Lung (tissue), 10 donors: Measurements from ENCODE around the gene SPDYE17. TPM values are rescaled to one million over a fixed set of nuclear protein-coding genes. Genes with fewer than 3 reads are reported as not detected.
"Not testable (repeated sequence)": the region's sequence is repeated elsewhere in the genome, so short reads cannot be mapped to it uniquely, and the experiment has no call there.

Source experiments
- ATAC-seq: fragments of 200-7000 bp; cut with Tn5 transposase; one replicate; pipeline ENCODE4 v1.9.1; 2020; ENCODE audit warnings: moderate number of reproducible peaks; ENCODE audit not compliant: insufficient read depth, low FRiP score
- DNase-seq, 3 donors: peaks; one replicate each; pipeline ENCODE4 v3.0.0-alpha.2; 2013 to 2017
- H3K27ac ChIP-seq, 2 donors: one replicate each; pipeline ENCODE4 v1.5.1; 2013; ENCODE audit warnings: mild to moderate bottlenecking in 2 of 2, moderate library complexity in 2 of 2, control low read depth in 1 of 2, inconsistent platforms in 1 of 2, low read depth in 1 of 2, low read length in 1 of 2
- H3K27me3 ChIP-seq, 3 donors: one replicate each; pipeline ENCODE4 v1.5.1; 2013; ENCODE audit warnings: low read length in 2 of 3; ENCODE audit not compliant: control insufficient read depth in 3 of 3, insufficient read depth in 3 of 3
- H3K36me3 ChIP-seq, 4 donors: one replicate each; pipeline ENCODE4 v1.5.1; 2013; ENCODE audit warnings: low read length in 4 of 4, mild to moderate bottlenecking in 1 of 4, moderate library complexity in 1 of 4; ENCODE audit not compliant: control insufficient read depth in 4 of 4, insufficient read depth in 4 of 4
- H3K4me1 ChIP-seq, 5 donors: one replicate each; pipeline ENCODE4 v1.5.1; 2013; ENCODE audit warnings: low read length in 5 of 5, mild to moderate bottlenecking in 2 of 5, moderate library complexity in 1 of 5; ENCODE audit not compliant: control insufficient read depth in 5 of 5, insufficient read depth in 5 of 5
- H3K4me3 ChIP-seq: one replicate; pipeline ENCODE4 v1.5.1; 2013; ENCODE audit warnings: mild to moderate bottlenecking, control low read depth, moderate library complexity
- H3K9ac ChIP-seq, 2 donors: one replicate each; pipeline ENCODE4 v1.5.1; 2013; ENCODE audit warnings: low read length in 2 of 2, control low read depth in 1 of 2; ENCODE audit not compliant: insufficient read depth in 1 of 2
- H3K9me3 ChIP-seq, 4 donors: one replicate each; pipeline ENCODE4 v1.5.1; 2013; ENCODE audit warnings: low read length in 3 of 4, mild to moderate bottlenecking in 1 of 4, moderate library complexity in 1 of 4; ENCODE audit not compliant: control insufficient read depth in 4 of 4, insufficient read depth in 3 of 4
- WGBS, 2 donors: extraction: QIAGEN DNeasy Blood & Tissue Kit; methylation state at CpG; one replicate each; pipeline ENCODE4 v1.1.7; 2013; 5-methylcytosine and 5-hydroxymethylcytosine counted together
- polyA plus RNA-seq, 2 donors: library from polyadenylated mRNA; stranded (reverse); fragments of 200-250 nt; gene quantifications; one replicate each; pipeline ENCODE4 v1.2.1, GENCODE V29; 2013
- total RNA-seq, 2 donors: library from RNA; depleted of rRNA in 1 of 2; stranded (reverse); fragments of >200 nt in 1 of 2; gene quantifications; one replicate each; pipeline ENCODE4 v1.2.1, GENCODE V29; 2014 to 2021
- donor health status: Bipolar disorder and iron deficiency.
- donor health status: healthy.
- donor health status: DM: yes; HTN: yes; CAD: no.

Gene SPDYE17
- total and polyA plus RNA-seq, 4 donors, result not detected

GRCh38 chr7:77063732-77064131 lies 31.6 kb upstream of the SPDYE17 start:
- H3K27me3 ChIP-seq, H3K9ac ChIP-seq, DNase-seq, H3K36me3 ChIP-seq, ATAC-seq, H3K4me3 ChIP-seq, H3K4me1 ChIP-seq, H3K27ac ChIP-seq, H3K9me3 ChIP-seq: not testable (repeated sequence)
- WGBS, 2 donors, result 88 to 99% methylated on average over 3 to 4 of the region's 4 CpGs

- H3K9ac ChIP-seq, H3K9me3 ChIP-seq, DNase-seq, H3K4me1 ChIP-seq, H3K4me3 ChIP-seq, ATAC-seq, H3K27me3 ChIP-seq, H3K27ac ChIP-seq, H3K36me3 ChIP-seq: not testable (repeated sequence)
- 92 to 98% methylated on average over 3 to 4 of the region's 4 CpGs for WGBS, 2 donors
Observed at GRCh38 chr7:77062557-77062956, 30.4 kb upstream of the SPDYE17 start, which contains the start of gene SPDYE18. SPDYE18 (minus strand) TSS chr7:77062558; CDS start chr7:77060512, 2,046 bp downstream.

- not testable (repeated sequence) for H3K9ac ChIP-seq, H3K4me1 ChIP-seq, H3K27ac ChIP-seq, H3K36me3 ChIP-seq, H3K27me3 ChIP-seq, H3K4me3 ChIP-seq, DNase-seq, ATAC-seq, H3K9me3 ChIP-seq
- WGBS, 2 donors, result 50 to 96% methylated on average over 2 to 7 of the region's 10 CpGs
Observed at GRCh38 chr7:77026349-77026748, 5.8 kb downstream of the SPDYE17 start.

DNA sequence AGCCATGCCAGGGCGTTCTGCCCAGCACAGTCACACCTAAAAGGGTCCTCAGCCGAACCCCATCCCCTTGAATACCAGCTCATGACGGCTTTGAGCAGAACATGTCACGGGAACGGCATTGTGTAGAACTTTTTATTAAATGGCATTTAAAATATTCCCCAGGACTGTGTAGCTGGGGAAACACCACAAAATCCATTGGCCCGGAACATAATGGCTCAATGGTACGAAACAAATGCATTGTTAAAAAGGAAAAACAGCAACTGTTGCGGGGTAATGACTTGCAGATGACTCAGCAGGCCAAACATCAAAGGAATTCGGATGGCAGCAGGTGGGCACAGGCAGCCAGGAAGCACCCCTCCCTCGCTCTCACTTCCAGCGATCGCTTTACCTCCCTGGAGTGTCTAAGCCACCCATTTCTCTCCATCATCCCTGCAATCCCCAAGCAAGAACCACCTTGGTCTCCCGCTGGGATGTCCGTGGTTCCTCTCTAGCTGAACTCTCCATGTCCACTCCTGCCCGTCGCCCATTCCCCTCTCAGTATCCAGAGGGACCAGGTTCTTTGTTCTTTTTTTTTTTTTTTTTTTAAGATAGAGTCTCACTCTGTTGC lies 22.0 kb downstream of the SPDYE17 start:
- not testable (repeated sequence) for ATAC-seq, H3K4me3 ChIP-seq, DNase-seq, H3K27me3 ChIP-seq, H3K27ac ChIP-seq, H3K36me3 ChIP-seq, H3K4me1 ChIP-seq, H3K9me3 ChIP-seq, H3K9ac ChIP-seq
- WGBS, 2 donors, result 78 to 93% methylated on average over 7 to 12 of the region's 16 CpGs

- not testable (repeated sequence) for H3K4me1 ChIP-seq, H3K9ac ChIP-seq, H3K27me3 ChIP-seq, H3K4me3 ChIP-seq, H3K36me3 ChIP-seq, H3K9me3 ChIP-seq
- WGBS, 2 donors, result 34 to 61% methylated on average over 10 of the region's 10 CpGs
- DNase-seq, result peak; percentile 17 to 30 (median 26)
- ATAC-seq, result peak; percentile 84
- peak overlapping the region in 1 of 2 donors; percentile 47 for H3K27ac ChIP-seq
Observed at GRCh38 chr7:77008000-77008399, 24.2 kb downstream of the SPDYE17 start.

DNA sequence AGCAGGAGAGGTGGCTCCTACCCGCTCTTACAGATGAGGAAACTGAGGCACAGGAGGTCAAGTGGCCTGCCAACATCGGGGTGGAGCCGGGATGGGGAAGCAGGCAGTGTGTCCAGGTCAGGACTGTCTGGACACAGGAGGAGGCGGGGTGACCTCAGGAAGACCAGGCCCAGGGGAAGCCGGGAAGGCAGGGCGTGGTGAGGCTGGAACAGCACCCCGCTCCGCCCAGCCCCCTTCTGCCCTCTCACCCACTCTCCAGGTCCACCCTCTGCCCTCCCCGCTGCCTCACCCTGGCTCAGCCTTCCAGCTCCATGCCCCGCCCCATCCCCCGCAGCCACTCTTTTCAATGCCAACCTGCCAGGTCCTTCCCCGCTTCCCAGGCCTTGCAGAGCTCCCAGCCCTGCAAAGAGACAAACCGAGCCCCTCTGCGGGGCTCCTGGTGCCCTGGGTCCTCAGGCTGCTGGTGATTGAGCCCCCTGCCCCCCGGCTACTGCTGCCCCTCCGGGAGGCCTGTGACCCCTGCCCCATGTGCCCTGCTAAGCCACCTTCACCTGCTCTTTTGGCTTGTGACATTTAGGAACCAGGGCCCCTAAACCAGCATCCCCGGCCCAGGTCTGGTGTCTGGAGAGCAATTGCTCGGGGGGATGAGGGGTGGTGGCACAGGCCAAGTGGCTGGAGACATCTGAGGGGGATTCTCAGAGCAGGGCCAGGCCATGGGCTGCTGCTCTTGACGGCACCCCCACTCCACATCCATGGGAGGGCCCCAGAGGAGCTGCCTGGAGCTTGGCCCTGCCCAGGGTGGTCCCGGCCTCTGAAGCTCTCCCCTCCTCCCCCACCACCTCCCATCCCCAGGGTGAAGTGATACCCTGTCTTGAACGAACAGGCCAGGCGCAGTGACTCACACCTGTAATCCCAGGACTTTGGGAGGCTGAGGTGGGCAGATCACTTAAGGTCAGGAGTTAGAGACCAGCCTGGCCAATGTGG lies 25.7 kb downstream of the SPDYE17 start:
- not testable (repeated sequence) for DNase-seq, H3K4me1 ChIP-seq, H3K4me3 ChIP-seq, H3K9me3 ChIP-seq, H3K27ac ChIP-seq, H3K27me3 ChIP-seq, H3K9ac ChIP-seq
- 75 to 91% methylated on average over 10 to 13 of the region's 22 CpGs for WGBS, 2 donors
- ATAC-seq, result peak; percentile 74
- H3K36me3 ChIP-seq, result peaks cover 0 to 13% (median 0%) of the 10 kb centered on the region in 4 donors

DNA sequence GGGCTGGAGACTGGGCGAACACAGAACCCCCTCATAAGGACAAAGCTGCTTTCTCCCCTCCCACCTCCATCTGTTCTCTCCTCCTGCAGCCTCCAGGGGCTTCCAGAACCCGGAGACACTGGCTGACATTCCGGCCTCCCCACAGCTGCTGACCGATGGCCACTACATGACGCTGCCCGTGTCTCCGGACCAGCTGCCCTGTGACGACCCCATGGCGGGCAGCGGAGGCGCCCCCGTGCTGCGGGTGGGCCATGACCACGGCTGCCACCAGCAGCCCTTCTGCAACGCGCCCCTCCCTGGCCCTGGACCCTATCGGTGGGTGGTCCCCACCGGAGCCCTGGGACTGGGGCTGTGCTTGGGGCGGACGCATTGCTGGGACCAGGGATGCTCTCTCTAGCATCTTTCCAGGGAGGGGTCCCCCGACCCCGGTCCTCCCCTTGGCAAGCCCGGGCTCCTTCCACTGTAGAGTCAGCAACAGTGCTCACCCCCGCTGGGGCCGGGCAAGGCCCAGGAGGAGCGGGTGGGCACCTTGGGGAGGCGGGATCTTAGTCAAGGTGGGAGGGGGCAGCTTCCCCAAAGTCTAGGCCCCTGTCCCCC lies 26.6 kb downstream of the SPDYE17 start:
- not testable (repeated sequence) for H3K27ac ChIP-seq, H3K27me3 ChIP-seq, H3K9ac ChIP-seq, ATAC-seq, H3K4me1 ChIP-seq, DNase-seq, H3K9me3 ChIP-seq, H3K4me3 ChIP-seq
- H3K36me3 ChIP-seq, result peaks cover 0 to 16% (median 0%) of the 10 kb centered on the region in 4 donors
- 93 to 99% methylated on average over 12 to 24 of the region's 27 CpGs for WGBS, 2 donors
